ENCODE data around the gene SLC13A4.

Gene SLC13A4

GRCh38 chr7:135716677-135717238 is 11.2 kb downstream of the SLC13A4 start:
- no peak overlapping the region for H3K27ac Mint-ChIP-seq
- H3K4me3 Mint-ChIP-seq = no peak overlapping the region
- H3K4me1 Mint-ChIP-seq = peaks cover 26% of the 10 kb centered on the region
- no peak for DNase-seq
- no peaks in the 10 kb centered on the region for H3K27me3 Mint-ChIP-seq (ENCODE audit: low read depth, poor library complexity)
- H3K36me3 Mint-ChIP-seq (ENCODE audit: low read depth) = no peaks in the 10 kb centered on the region
- H3K9me3 Mint-ChIP-seq = no peaks in the 10 kb centered on the region
- TF ChIP-seq CTCF (IDR thresholded peaks at IDR 0.05) = no peak

GRCh38 chr7:135715673-135716072 is 12.3 kb downstream of the SLC13A4 start:
- H3K27me3 Mint-ChIP-seq (ENCODE audit: low read depth, poor library complexity) = no peaks in the 10 kb centered on the region
- H3K4me1 Mint-ChIP-seq = peaks cover 19% of the 10 kb centered on the region
- H3K36me3 Mint-ChIP-seq (ENCODE audit: low read depth) = no peaks in the 10 kb centered on the region
- H3K9me3 Mint-ChIP-seq = no peaks in the 10 kb centered on the region
- H3K4me3 Mint-ChIP-seq = no peak overlapping the region
- H3K27ac Mint-ChIP-seq = no peak overlapping the region
- DNase-seq = no peak
- TF ChIP-seq CTCF (IDR thresholded peaks at IDR 0.05) = no peak

DNA sequence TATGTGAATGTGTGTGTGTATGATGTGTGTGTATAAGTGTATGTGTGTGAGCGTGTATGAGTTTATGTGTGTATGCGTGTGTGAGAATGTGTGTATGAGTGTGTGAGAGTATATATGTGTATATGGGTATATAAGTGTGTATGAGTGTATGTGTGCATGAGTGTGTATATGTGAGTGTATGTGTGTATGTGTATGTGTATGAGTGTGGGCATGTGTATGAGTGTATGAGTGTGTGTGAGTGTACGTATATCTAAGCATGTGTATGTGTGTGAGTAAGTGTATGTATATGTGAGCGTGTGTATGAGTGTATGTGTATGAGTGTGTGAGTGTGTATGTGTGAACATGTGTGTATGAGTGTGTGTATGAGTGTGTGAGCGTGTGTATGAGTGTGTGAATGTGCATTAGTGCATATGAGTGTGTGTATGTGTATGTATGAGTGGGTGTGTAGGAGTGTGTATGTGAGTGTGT is 12.9 kb downstream of the SLC13A4 start:
- no peak for DNase-seq
- H3K27me3 Mint-ChIP-seq (ENCODE audit: low read depth, poor library complexity) = no peaks in the 10 kb centered on the region
- no peaks in the 10 kb centered on the region for H3K36me3 Mint-ChIP-seq (ENCODE audit: low read depth)
- H3K9me3 Mint-ChIP-seq = no peaks in the 10 kb centered on the region
- H3K4me3 Mint-ChIP-seq = no peak overlapping the region
- H3K27ac Mint-ChIP-seq = no peak overlapping the region
- no peak for TF ChIP-seq CTCF (IDR thresholded peaks at IDR 0.05)
- peaks cover 22% of the 10 kb centered on the region for H3K4me1 Mint-ChIP-seq

- H3K36me3 Mint-ChIP-seq (ENCODE audit: low read depth) = peaks cover 2% of the 10 kb centered on the region
- no peak for TF ChIP-seq CTCF (IDR thresholded peaks at IDR 0.05)
- H3K27ac Mint-ChIP-seq = no peak overlapping the region
- H3K9me3 Mint-ChIP-seq = peaks cover under 1% of the 10 kb centered on the region
- DNase-seq = peak; percentile 18
- no peak overlapping the region for H3K4me3 Mint-ChIP-seq
- H3K4me1 Mint-ChIP-seq = peaks cover 24% of the 10 kb centered on the region
- no peaks in the 10 kb centered on the region for H3K27me3 Mint-ChIP-seq (ENCODE audit: low read depth, poor library complexity)
Observed at GRCh38 chr7:135714534-135715009, 13.4 kb downstream of the SLC13A4 start.

DNA sequence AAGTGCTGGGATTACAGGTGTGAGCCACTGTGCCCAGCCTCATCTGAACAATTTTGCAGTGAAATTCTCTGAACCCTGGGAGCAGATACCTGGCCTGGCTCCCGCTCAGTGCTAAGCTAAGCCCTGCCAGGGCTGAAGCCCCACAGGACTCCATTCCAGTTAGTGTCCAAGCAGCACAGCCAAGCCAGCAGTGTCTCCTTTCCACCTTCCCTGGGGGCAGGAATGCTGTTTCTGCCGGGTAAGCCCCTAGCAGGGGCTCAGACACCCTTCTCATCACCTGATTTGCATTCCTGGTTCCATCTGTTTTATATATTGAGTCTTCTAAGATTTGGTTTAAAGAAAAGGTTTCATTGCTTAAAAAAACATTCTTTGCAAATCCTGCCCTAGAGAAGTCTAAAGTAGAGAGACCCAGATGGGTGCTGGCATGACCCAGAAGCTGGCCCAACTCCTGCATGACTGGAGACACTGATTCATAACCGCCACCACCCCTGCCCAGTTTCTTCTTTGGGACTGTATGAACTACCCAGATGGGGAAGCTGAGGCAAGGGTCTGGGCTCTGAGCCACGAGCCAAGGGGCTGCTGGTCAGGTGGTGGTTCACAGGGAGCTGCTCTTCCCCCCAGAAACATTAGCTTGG is 14.0 kb downstream of the SLC13A4 start:
- Mint-ChIP-seq H3K27me3 (ENCODE audit: low read depth, poor library complexity) (no peaks in the 10 kb centered on the region), H3K27ac (no peak overlapping the region), H3K4me1 (peaks cover 21% of the 10 kb centered on the region), H3K36me3 (ENCODE audit: low read depth) (peaks cover 6% of the 10 kb centered on the region), H3K9me3 (peaks cover 3% of the 10 kb centered on the region), H3K4me3 (no peak overlapping the region)
- DNase-seq = no peak
- no peak for TF ChIP-seq CTCF (IDR thresholded peaks at IDR 0.05)

DNA sequence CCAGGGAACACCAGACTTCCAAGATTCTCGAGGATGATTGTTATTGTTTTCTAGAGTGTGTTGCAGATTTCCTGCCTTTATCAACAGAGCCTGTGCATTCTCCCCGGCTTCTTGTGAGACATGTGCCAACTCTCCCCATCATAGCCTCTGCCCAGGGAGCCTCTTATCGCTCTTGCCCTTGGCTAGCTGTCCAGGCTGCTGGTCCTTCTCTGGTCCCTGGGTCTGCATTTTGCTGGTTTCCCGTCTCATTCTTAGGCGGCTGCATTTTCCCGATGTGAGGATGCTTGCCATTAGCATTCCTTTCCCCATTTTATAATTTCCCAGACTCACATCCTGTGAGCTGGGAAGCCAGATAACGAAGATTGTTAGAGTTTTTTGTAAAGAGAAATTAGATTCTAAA is 15.2 kb downstream of the SLC13A4 start:
- Mint-ChIP-seq H3K4me3 (no peak overlapping the region), H3K9me3 (peaks cover 3% of the 10 kb centered on the region), H3K4me1 (peaks cover 19% of the 10 kb centered on the region), H3K27ac (no peak overlapping the region), H3K27me3 (ENCODE audit: low read depth, poor library complexity) (no peaks in the 10 kb centered on the region), H3K36me3 (ENCODE audit: low read depth) (peaks cover 6% of the 10 kb centered on the region)
- no peak for TF ChIP-seq CTCF (IDR thresholded peaks at IDR 0.05)
- no peak for DNase-seq

Data from nephron progenitor cell (in vitro differentiated cells).